ENCODE data around the gene LMO1.

The LMO1 gene

DNA sequence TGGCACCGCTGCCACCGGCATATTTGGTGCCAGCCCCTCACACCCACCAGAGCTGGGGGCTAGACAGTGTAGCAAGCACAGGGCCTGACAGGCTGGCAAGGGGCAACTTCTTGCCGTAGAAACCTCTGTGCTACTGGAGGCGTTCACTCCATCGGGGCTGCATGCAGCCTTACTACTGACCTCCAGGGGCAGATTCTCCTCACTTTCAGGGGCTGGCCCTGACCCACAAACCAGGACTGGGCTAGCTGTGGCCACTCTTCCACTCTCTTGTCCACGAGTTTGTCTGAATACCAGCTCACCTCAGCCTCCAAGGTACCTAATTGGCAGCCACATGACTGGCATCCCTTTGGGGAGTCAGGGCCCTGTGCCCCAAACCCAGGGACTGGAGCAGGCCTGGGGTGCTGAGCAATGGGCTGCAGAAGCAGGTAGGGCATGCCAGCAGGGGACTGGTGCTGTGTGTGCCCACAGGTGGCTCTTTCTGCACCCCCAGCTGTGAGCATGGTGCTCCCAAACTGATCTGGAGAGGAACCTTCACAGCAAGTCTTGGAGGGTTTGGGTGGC lies 2.1 kb upstream of the LMO1 start:
- no peak for DNase-seq (ENCODE audit: low read depth)

DNA sequence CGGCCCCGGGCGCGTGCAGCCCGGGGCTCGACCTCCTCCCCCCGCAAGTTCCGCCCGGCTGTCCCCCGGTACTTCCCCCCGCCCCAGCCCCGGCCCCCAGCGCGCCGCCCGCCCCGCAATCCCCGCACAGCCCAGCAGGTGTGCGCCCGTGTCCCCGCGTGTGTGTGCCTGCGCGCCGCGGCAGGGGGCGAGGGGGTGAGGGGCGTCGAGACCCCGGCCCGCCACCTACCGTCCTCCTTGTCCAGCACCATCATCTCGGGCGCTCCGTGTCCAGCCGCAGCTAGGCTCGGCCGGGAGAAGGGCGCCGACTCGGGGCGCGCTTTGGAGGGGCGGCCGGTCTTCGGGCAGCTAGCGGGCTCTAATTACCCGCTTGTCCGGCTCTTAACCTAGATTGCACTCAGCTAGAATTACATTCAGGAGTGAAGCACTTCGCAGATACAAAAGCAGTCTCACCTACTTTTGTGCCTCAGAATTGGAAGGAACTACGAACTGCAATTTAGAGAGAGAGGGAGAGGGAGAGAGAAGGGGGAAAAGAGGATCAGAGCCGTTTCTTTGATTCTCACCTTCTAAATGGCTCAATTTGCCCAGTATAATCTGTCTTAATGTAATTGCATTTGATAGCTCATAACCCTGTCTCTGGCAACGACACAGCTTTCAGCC lies 439 bp downstream of the LMO1 start:
- H3K4me3 ChIP-seq (ENCODE audit: low read depth, low read length): no peak overlapping the region; the same call in 1 of the 2 replicates
- TF ChIP-seq, protein P1, sequence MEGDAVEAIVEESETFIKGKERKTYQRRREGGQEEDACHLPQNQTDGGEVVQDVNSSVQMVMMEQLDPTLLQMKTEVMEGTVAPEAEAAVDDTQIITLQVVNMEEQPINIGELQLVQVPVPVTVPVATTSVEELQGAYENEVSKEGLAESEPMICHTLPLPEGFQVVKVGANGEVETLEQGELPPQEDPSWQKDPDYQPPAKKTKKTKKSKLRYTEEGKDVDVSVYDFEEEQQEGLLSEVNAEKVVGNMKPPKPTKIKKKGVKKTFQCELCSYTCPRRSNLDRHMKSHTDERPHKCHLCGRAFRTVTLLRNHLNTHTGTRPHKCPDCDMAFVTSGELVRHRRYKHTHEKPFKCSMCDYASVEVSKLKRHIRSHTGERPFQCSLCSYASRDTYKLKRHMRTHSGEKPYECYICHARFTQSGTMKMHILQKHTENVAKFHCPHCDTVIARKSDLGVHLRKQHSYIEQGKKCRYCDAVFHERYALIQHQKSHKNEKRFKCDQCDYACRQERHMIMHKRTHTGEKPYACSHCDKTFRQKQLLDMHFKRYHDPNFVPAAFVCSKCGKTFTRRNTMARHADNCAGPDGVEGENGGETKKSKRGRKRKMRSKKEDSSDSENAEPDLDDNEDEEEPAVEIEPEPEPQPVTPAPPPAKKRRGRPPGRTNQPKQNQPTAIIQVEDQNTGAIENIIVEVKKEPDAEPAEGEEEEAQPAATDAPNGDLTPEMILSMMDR (IDR thresholded peaks at IDR 0.05; ENCODE audit: insufficient read depth, low read depth, low read length, missing control alignments): no peak
- no peak for DNase-seq (ENCODE audit: low read depth)

More for the DNA sequence above, 2.1 kb upstream of the LMO1 start:
- TF ChIP-seq, protein P1 (IDR thresholded peaks at IDR 0.05; ENCODE audit: insufficient read depth, low read depth, low read length, missing control alignments): no peak
- no peak overlapping the region for H3K4me3 ChIP-seq (ENCODE audit: low read depth, low read length)

DNA sequence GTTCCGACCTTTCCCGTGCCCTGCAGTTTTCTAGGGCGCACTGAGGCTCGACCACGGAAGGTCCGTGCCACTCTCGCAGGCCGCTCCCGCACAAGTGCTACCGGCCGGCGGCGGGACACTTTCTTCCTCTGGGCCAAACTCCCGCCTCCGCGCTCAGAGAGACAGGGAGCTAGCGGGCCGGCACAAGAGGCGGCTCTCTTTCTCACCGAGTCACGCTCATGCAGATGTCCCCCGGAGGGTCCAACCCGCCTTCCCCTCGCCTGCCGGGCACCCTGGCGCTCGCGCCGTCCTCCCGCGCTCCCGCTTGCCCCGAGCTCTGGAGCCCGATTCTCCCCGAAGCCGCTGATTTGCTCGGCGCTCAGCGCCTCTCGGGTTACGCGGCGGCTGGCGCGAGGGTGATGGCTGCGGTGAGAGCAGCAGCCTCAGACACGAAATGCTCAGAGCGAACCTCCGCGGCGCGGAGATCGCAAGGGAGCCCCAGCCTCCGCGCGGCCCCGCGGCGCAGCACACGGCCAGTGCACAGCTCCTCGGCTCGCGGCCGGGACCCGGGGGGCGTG lies 1.0 kb downstream of the LMO1 start:
- H3K4me3 ChIP-seq (ENCODE audit: low read depth, low read length): peak overlapping the region; percentile 31
- TF ChIP-seq, protein P1 (IDR thresholded peaks at IDR 0.05; ENCODE audit: insufficient read depth, low read depth, low read length, missing control alignments): no peak
- DNase-seq (ENCODE audit: low read depth): peak; percentile 21

DNA sequence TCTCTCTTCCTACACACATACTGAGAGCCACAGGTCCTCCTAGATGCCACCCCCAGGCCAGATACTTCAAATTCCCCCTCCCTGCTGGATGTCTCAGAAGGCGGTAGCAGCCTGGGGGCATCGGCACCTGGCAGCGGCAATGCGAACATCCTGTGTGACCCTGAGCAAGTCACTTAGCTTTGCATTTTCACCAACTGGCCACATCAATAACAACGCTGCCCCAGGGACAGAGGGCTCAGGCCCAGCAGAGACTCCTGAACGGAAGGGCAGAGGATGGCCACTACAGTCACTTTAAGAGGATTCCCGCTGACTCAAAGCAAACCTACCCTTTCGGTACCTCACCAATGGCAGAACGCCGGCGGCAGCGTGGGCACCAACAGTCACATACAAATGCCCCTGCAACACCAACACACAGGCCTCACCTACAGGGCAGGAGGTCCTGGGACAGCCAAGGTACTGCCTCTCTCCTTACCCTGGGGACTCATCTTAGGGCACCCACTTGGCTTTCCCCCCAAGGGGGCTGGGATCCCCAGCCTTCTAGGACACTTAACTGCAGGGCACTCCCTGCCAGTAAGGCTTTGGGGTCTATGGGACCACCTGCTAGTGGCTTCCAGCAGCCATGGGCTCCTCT lies 1.6 kb downstream of the LMO1 start:
- TF ChIP-seq, protein P1 (IDR thresholded peaks at IDR 0.05; ENCODE audit: insufficient read depth, low read depth, low read length, missing control alignments): no peak
- no peak overlapping the region for H3K4me3 ChIP-seq (ENCODE audit: low read depth, low read length)
- no peak for DNase-seq (ENCODE audit: low read depth)

DNA sequence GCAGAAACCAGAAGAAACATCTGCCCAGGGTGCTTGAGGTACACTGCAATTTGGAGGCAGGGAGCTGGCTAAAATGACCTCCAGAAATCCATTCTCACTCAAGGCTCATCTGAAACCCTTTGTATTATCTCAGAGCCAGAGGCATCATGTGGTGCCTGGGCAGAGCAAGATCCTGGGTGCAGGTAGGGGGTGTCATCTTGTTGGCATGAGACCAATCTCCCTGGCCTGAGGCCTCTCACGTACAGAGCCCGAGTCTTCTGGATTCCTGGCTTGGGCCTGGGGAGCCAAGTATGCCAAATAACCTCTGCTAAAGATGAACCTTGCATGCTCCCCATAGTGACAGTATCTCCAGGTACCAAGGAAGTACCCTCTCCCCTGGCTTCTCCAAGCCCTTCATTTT lies 2.4 kb downstream of the LMO1 start:
- TF ChIP-seq, protein P1 (IDR thresholded peaks at IDR 0.05; ENCODE audit: insufficient read depth, low read depth, low read length, missing control alignments): no peak
- no peak for DNase-seq (ENCODE audit: low read depth)
- no peak overlapping the region for H3K4me3 ChIP-seq (ENCODE audit: low read depth, low read length)

DNA sequence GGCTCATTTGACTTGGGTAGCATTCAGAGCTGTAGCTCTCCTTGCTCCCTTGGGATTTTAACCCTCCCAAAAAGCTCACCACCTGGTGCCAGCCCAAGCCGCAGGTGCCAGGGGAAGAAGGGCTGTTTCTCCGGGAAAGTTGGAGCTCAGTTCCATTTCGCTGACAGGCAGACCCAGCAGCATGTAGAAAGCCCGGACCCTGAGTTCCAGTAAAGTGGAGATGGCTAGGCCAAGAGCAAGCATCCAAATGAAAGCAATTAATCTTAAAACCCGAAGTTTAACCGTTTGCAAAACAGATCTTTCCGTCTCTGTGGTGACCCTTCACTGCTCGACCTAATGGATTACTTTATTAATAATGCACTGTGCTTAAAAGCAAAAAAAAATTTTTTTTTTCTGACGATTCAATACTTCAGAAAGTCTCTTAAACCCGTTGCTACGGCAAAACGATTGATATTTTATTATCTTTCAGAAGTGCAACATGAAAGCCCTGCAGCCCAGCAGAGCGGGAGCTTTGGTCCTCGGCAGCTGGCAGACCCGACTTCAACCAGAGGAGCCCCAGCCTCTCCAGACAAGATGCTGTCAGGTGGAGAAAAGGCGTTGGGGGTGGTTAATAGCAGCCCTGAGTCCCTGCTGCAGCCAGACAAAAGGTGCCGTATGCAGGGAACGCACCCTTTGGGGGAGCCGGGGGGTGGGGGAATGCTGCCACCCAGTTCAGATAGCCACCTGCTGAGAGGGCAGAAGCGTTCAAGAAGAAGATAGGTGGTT lies 3.3 kb downstream of the LMO1 start:
- TF ChIP-seq, protein P1 (IDR thresholded peaks at IDR 0.05; ENCODE audit: insufficient read depth, low read depth, low read length, missing control alignments): no peak
- no peak overlapping the region for H3K4me3 ChIP-seq (ENCODE audit: low read depth, low read length)
- no peak for DNase-seq (ENCODE audit: low read depth)

Data from GM12865 (cell line).